KOPT-K1 (cell line): ENCODE results near the gene GJA10.
"Not testable (repeated sequence)": the region's sequence is repeated elsewhere in the genome, so short reads cannot be mapped to it uniquely, and the experiment has no call there.

Experiments used
- H3K27ac ChIP-seq: fragments of 200-600 bp; sonication (generic); 2 replicates; pipeline ENCODE4 v1.5.1; 2016; ENCODE audit warnings: antibody characterized with exemption, mild to moderate bottlenecking, low read depth, low read length; ENCODE audit not compliant: poor library complexity, severe bottlenecking
- H3K36me3 ChIP-seq: fragments of 200-600 bp; sonication (generic); 2 replicates; pipeline ENCODE4 v1.5.1; 2017; ENCODE audit warnings: antibody characterized with exemption, mild to moderate bottlenecking, low read length, moderate library complexity; ENCODE audit not compliant: insufficient read depth
- H3K9me3 ChIP-seq: fragments of 200-600 bp; sonication (generic); 2 replicates; pipeline ENCODE4 v1.5.1; 2017; ENCODE audit warnings: antibody characterized with exemption, low read length, mild to moderate bottlenecking; ENCODE audit not compliant: insufficient read depth, poor library complexity, severe bottlenecking

GJA10 gene

GRCh38 chr6:89894169-89894568 is at the start of gene GJA10:
Gene GJA10, plus strand, starts transcription at chr6:89894469. Its CDS starts 0 bp downstream, at chr6:89894469.
- no peaks in the 10 kb centered on the region for H3K36me3 ChIP-seq
- no peak within 1 kb of the TSS for H3K27ac ChIP-seq
- H3K9me3 ChIP-seq = no peaks in the 10 kb centered on the region

GRCh38 chr6:89847513-89847912 is 46.8 kb upstream of the GJA10 start:
- peaks cover 92% of the 10 kb centered on the region for H3K36me3 ChIP-seq
- not testable (repeated sequence) for H3K27ac ChIP-seq

GRCh38 chr6:89853068-89853467 is 41.2 kb upstream of the GJA10 start:
- Histone ChIP-seq H3K27ac (no peak overlapping the region), H3K36me3 (peaks cover 100% of the 10 kb centered on the region), H3K9me3 (no peaks in the 10 kb centered on the region)

More at GRCh38 chr6:89847513-89847912, 46.8 kb upstream of the GJA10 start:
- not testable (repeated sequence) for H3K9me3 ChIP-seq

GRCh38 chr6:89858041-89858440 is 36.2 kb upstream of the GJA10 start:
- Histone ChIP-seq H3K9me3 (no peaks in the 10 kb centered on the region), H3K27ac (no peak overlapping the region), H3K36me3 (peaks cover 97% of the 10 kb centered on the region)

GRCh38 chr6:89859744-89860143 is 34.5 kb upstream of the GJA10 start:
- H3K9me3 ChIP-seq = no peaks in the 10 kb centered on the region
- no peak overlapping the region for H3K27ac ChIP-seq
- peaks cover 97% of the 10 kb centered on the region for H3K36me3 ChIP-seq

- Histone ChIP-seq H3K9me3 (no peaks in the 10 kb centered on the region), H3K36me3 (peaks cover 97% of the 10 kb centered on the region)
Observed at GRCh38 chr6:89862273-89862672, 32.0 kb upstream of the GJA10 start.

GRCh38 chr6:89862698-89863097 is 31.6 kb upstream of the GJA10 start:
- no peak overlapping the region for H3K27ac ChIP-seq

More at GRCh38 chr6:89862273-89862672, 32.0 kb upstream of the GJA10 start:
- H3K27ac ChIP-seq = no peak overlapping the region

GRCh38 chr6:89866024-89866678 is 28.1 kb upstream of the GJA10 start:
- H3K27ac ChIP-seq = no peak overlapping the region
- H3K9me3 ChIP-seq = no peaks in the 10 kb centered on the region
- H3K36me3 ChIP-seq = peaks cover 99% of the 10 kb centered on the region

More at GRCh38 chr6:89862698-89863097, 31.6 kb upstream of the GJA10 start:
- Histone ChIP-seq H3K9me3 (no peaks in the 10 kb centered on the region), H3K36me3 (peaks cover 97% of the 10 kb centered on the region)

GRCh38 chr6:89873721-89874120 is 20.5 kb upstream of the GJA10 start:
- no peaks in the 10 kb centered on the region for H3K9me3 ChIP-seq
- H3K27ac ChIP-seq = no peak overlapping the region
- H3K36me3 ChIP-seq = peaks cover 65% of the 10 kb centered on the region

- no peaks in the 10 kb centered on the region for H3K9me3 ChIP-seq
- no peak overlapping the region for H3K27ac ChIP-seq
- peaks cover 57% of the 10 kb centered on the region for H3K36me3 ChIP-seq
Observed at GRCh38 chr6:89874438-89874837, 19.8 kb upstream of the GJA10 start.

- no peaks in the 10 kb centered on the region for H3K36me3 ChIP-seq
- H3K9me3 ChIP-seq = no peaks in the 10 kb centered on the region
- no peak overlapping the region for H3K27ac ChIP-seq
Observed at GRCh38 chr6:89886378-89887120, 7.7 kb upstream of the GJA10 start.

GRCh38 chr6:89887452-89888137 is 6.7 kb upstream of the GJA10 start:
- Histone ChIP-seq H3K36me3 (no peaks in the 10 kb centered on the region), H3K9me3 (no peaks in the 10 kb centered on the region)

GRCh38 chr6:89888138-89888514 is 6.1 kb upstream of the GJA10 start:
- Histone ChIP-seq H3K9me3 (no peaks in the 10 kb centered on the region), H3K36me3 (no peaks in the 10 kb centered on the region)

More at GRCh38 chr6:89887452-89888137, 6.7 kb upstream of the GJA10 start:
- H3K27ac ChIP-seq = no peak overlapping the region

GRCh38 chr6:89888871-89889270 is 5.4 kb upstream of the GJA10 start:
- H3K36me3 ChIP-seq = no peaks in the 10 kb centered on the region

More at GRCh38 chr6:89888138-89888514, 6.1 kb upstream of the GJA10 start:
- H3K27ac ChIP-seq = no peak overlapping the region

GRCh38 chr6:89890845-89891528 is 3.3 kb upstream of the GJA10 start:
- H3K27ac ChIP-seq, H3K36me3 ChIP-seq, H3K9me3 ChIP-seq: not testable (repeated sequence)

More at GRCh38 chr6:89888871-89889270, 5.4 kb upstream of the GJA10 start:
- Histone ChIP-seq H3K27ac (no peak overlapping the region), H3K9me3 (no peaks in the 10 kb centered on the region)
